CD8-positive, alpha-beta memory T cell (primary cell): ENCODE measurements around the gene ERP44. TPM values are rescaled to one million over a fixed set of nuclear protein-coding genes. Genes with fewer than 3 reads are reported as not detected.
A peak's percentile ranks its signal among the peaks of the same experiment; 100 is the strongest.

ENCODE experiments used
- CTCF ChIA-PET: fragments of 350-600 bp; sonication (Branson Sonifier 250); formaldehyde crosslinking; loops from one replicate; lab custom pipeline; 2021; ENCODE audit warnings: antibody characterized with exemption; lab: Charles Lee
- POLR2A ChIA-PET: fragments of 350-600 bp; sonication (Branson Sonifier 250); formaldehyde crosslinking; loops from one replicate; lab custom pipeline; 2021; ENCODE audit warnings: antibody characterized with exemption; lab: Charles Lee
- DNase-seq, 5 donors: peaks; one replicate each; pipeline versions ENCODE4 v3.0.0 to v3.0.0-alpha.2; 2020 to 2022; ENCODE audit warnings: mixed read lengths in 1 of 5
- H3K27ac ChIP-seq: one replicate; pipeline ENCODE4 v1.7.0; 2013; ENCODE audit warnings: low read depth, mild to moderate bottlenecking, low read length, moderate library complexity
- H3K27me3 ChIP-seq: 2 replicates; pipeline ENCODE4 v1.7.0; 2013; ENCODE audit warnings: low read length, mild to moderate bottlenecking; ENCODE audit not compliant: insufficient read depth, poor library complexity, severe bottlenecking
- H3K36me3 ChIP-seq: 2 replicates; pipeline ENCODE4 v1.7.0; 2013; ENCODE audit warnings: mild to moderate bottlenecking, low read length, moderate library complexity; ENCODE audit not compliant: insufficient read depth
- H3K4me1 ChIP-seq: 2 replicates; pipeline ENCODE4 v1.7.0; 2013; ENCODE audit warnings: mild to moderate bottlenecking, low read length, moderate library complexity; ENCODE audit not compliant: insufficient read depth
- H3K4me3 ChIP-seq: 2 replicates; pipeline ENCODE4 v1.7.0; 2013; ENCODE audit warnings: mild to moderate bottlenecking, low read length
- H3K9me3 ChIP-seq: 2 replicates; pipeline ENCODE4 v1.7.0; 2013; ENCODE audit warnings: mild to moderate bottlenecking, low read length
- H3K27ac Mint-ChIP-seq, 8 donors: one replicate each; pipeline ENCODE4 v1.8.0; 2020 to 2021; ENCODE audit warnings: mixed read lengths in 8 of 8, mild to moderate bottlenecking in 6 of 8, inconsistent platforms in 3 of 8, moderate library complexity in 3 of 8
- H3K27me3 Mint-ChIP-seq, 2 donors: one replicate each; pipeline ENCODE4 v1.8.0; 2020 to 2021; ENCODE audit warnings: mixed read lengths in 2 of 2, mild to moderate bottlenecking in 1 of 2, moderate library complexity in 1 of 2
- H3K36me3 Mint-ChIP-seq, 3 donors: one replicate each; pipeline ENCODE4 v1.8.0; 2020 to 2021; ENCODE audit warnings: mixed read lengths in 3 of 3, inconsistent platforms in 1 of 3, mild to moderate bottlenecking in 1 of 3
- H3K4me1 Mint-ChIP-seq, 3 donors: one replicate each; pipeline ENCODE4 v1.8.0; 2020 to 2021; ENCODE audit warnings: mixed read lengths in 3 of 3, inconsistent platforms in 1 of 3, mild to moderate bottlenecking in 1 of 3
- H3K4me3 Mint-ChIP-seq, 7 donors: one replicate each; pipeline ENCODE4 v1.8.0; 2020 to 2021; ENCODE audit warnings: mixed read lengths in 7 of 7, mild to moderate bottlenecking in 6 of 7, moderate library complexity in 4 of 7, inconsistent platforms in 2 of 7
- H3K9me3 Mint-ChIP-seq, 5 donors: one replicate each; pipeline ENCODE4 v1.8.0; 2020 to 2022; ENCODE audit warnings: mixed read lengths in 5 of 5, mild to moderate bottlenecking in 3 of 5, moderate library complexity in 2 of 5, inconsistent platforms in 1 of 5
- polyA plus RNA-seq: library from polyadenylated mRNA; unstranded; fragments of 300-500 nt; fragmentation: Illumina TruSeq; gene quantifications from one replicate; pipeline ENCODE4 v1.2.3, GENCODE V29; 2021
- total RNA-seq, 2 experiments: library from RNA; stranded (reverse); gene quantifications; one replicate each; pipeline ENCODE4 v1.2.3, GENCODE V29; 2021

The ERP44 gene
- total and polyA plus RNA-seq, 3 experiments from 2014 or later: 16.0 to 40.6 (median 16.8) TPM

- Mint-ChIP-seq H3K9me3 (no peaks in the 10 kb centered on the region), H3K27me3 (no peaks in the 10 kb centered on the region), H3K4me3 (no peak overlapping the region), H3K4me1 (peaks cover 13 to 32% (median 23%) of the 10 kb centered on the region in 3 donors), H3K27ac (no peak overlapping the region), H3K36me3 (peaks cover 4 to 45% (median 7%) of the 10 kb centered on the region in 3 donors)
- Histone ChIP-seq H3K27ac (no peak overlapping the region), H3K36me3 (peaks cover 13% of the 10 kb centered on the region), H3K4me3 (no peak overlapping the region), H3K27me3 (no peaks in the 10 kb centered on the region), H3K4me1 (no peaks in the 10 kb centered on the region), H3K9me3 (no peaks in the 10 kb centered on the region)
- CTCF ChIA-PET: interaction anchor here (0.8 kb wide), 1 partner anchor 83 kb away, joined by 3 read pairs; no protein-coding TSS in a partner anchor
- POLR2A ChIA-PET: no interaction called here
- DNase-seq: no peak
Observed at GRCh38 chr9:100111235-100111634, 12.4 kb upstream of the ERP44 start.

- Histone ChIP-seq H3K9me3 (no peaks in the 10 kb centered on the region), H3K4me1 (no peaks in the 10 kb centered on the region), H3K27me3 (no peaks in the 10 kb centered on the region), H3K4me3 (no peak overlapping the region), H3K36me3 (peaks cover 29% of the 10 kb centered on the region), H3K27ac (no peak overlapping the region)
- Mint-ChIP-seq H3K4me3 (no peak overlapping the region), H3K4me1 (peaks cover 10 to 29% (median 17%) of the 10 kb centered on the region in 3 donors), H3K27me3 (no peaks in the 10 kb centered on the region), H3K9me3 (no peaks in the 10 kb centered on the region), H3K27ac (peak overlapping the region in 1 of 8 donors; percentile 41), H3K36me3 (peaks cover 0 to 47% (median 3%) of the 10 kb centered on the region in 3 donors)
- DNase-seq: no peak
- POLR2A ChIA-PET: no interaction called here
- CTCF ChIA-PET: no interaction called here
Observed at GRCh38 chr9:100108559-100108958, 9.8 kb upstream of the ERP44 start.

- ChIA-PET CTCF (no interaction called here), POLR2A (no interaction called here)
- Mint-ChIP-seq H3K4me3 (no peak overlapping the region), H3K9me3 (no peaks in the 10 kb centered on the region), H3K4me1 (peaks cover 7 to 16% (median 8%) of the 10 kb centered on the region in 3 donors), H3K36me3 (peaks cover 0 to 40% (median 5%) of the 10 kb centered on the region in 3 donors), H3K27ac (no peak overlapping the region), H3K27me3 (no peaks in the 10 kb centered on the region)
- no peak for DNase-seq
- Histone ChIP-seq H3K9me3 (no peaks in the 10 kb centered on the region), H3K4me1 (no peaks in the 10 kb centered on the region), H3K27me3 (no peaks in the 10 kb centered on the region), H3K36me3 (peaks cover 29% of the 10 kb centered on the region), H3K27ac (no peak overlapping the region), H3K4me3 (no peak overlapping the region)
Observed at GRCh38 chr9:100106616-100107015, 7.8 kb upstream of the ERP44 start.

GRCh38 chr9:100105861-100106260, 7.1 kb upstream of the ERP44 start:
- Histone ChIP-seq H3K36me3 (peaks cover 29% of the 10 kb centered on the region), H3K27ac (no peak overlapping the region), H3K27me3 (no peaks in the 10 kb centered on the region), H3K4me3 (no peak overlapping the region), H3K4me1 (no peaks in the 10 kb centered on the region), H3K9me3 (no peaks in the 10 kb centered on the region)
- ChIA-PET CTCF (no interaction called here), POLR2A (no interaction called here)
- no peaks in the 10 kb centered on the region for H3K9me3 Mint-ChIP-seq
- H3K4me1 Mint-ChIP-seq: peaks cover 4 to 8% (median 8%) of the 10 kb centered on the region in 3 donors
- H3K4me3 Mint-ChIP-seq: no peak overlapping the region
- DNase-seq: no peak
- H3K36me3 Mint-ChIP-seq: peaks cover 0 to 37% (median 3%) of the 10 kb centered on the region in 3 donors
- H3K27ac Mint-ChIP-seq: no peak overlapping the region
- no peaks in the 10 kb centered on the region for H3K27me3 Mint-ChIP-seq

GRCh38 chr9:100104314-100104713, 5.5 kb upstream of the ERP44 start:
- Histone ChIP-seq H3K27me3 (no peaks in the 10 kb centered on the region), H3K9me3 (no peaks in the 10 kb centered on the region), H3K4me3 (no peak overlapping the region), H3K4me1 (peaks cover 9% of the 10 kb centered on the region), H3K27ac (no peak overlapping the region), H3K36me3 (peaks cover 29% of the 10 kb centered on the region)
- no peak overlapping the region for H3K4me3 Mint-ChIP-seq
- no peak for DNase-seq
- H3K4me1 Mint-ChIP-seq: peaks cover 13 to 19% (median 16%) of the 10 kb centered on the region in 3 donors
- POLR2A ChIA-PET: no interaction called here
- H3K36me3 Mint-ChIP-seq: peaks cover 0 to 30% (median 3%) of the 10 kb centered on the region in 3 donors
- no peaks in the 10 kb centered on the region for H3K9me3 Mint-ChIP-seq
- no peaks in the 10 kb centered on the region for H3K27me3 Mint-ChIP-seq
- CTCF ChIA-PET: no interaction called here
- H3K27ac Mint-ChIP-seq: no peak overlapping the region

- no peaks in the 10 kb centered on the region for H3K9me3 ChIP-seq
- CTCF ChIA-PET: no interaction called here
- Mint-ChIP-seq H3K27ac (peak overlapping the region in 1 of 8 donors; percentile 59), H3K4me1 (peaks cover 26 to 32% (median 28%) of the 10 kb centered on the region in 3 donors), H3K4me3 (peak overlapping the region in 1 of 7 donors; percentile 53), H3K36me3 (peaks cover 0 to 34% (median 3%) of the 10 kb centered on the region in 3 donors), H3K27me3 (no peaks in the 10 kb centered on the region), H3K9me3 (no peaks in the 10 kb centered on the region)
- peaks cover 20% of the 10 kb centered on the region for H3K36me3 ChIP-seq
- H3K27ac ChIP-seq: no peak overlapping the region
- POLR2A ChIA-PET: no interaction called here
- no peaks in the 10 kb centered on the region for H3K27me3 ChIP-seq
- H3K4me3 ChIP-seq: no peak overlapping the region
- no peak for DNase-seq
- peaks cover 25% of the 10 kb centered on the region for H3K4me1 ChIP-seq
Observed at GRCh38 chr9:100101608-100102007, 2.8 kb upstream of the ERP44 start.

- POLR2A ChIA-PET: interaction anchor here (1.1 kb wide), 1 partner anchor 13 kb away, joined by 4 read pairs; no protein-coding TSS in a partner anchor
- peaks cover 29% of the 10 kb centered on the region for H3K4me1 ChIP-seq
- H3K27ac Mint-ChIP-seq: peak overlapping the region; percentile 64 to 100 (median 98)
- peaks cover 7% of the 10 kb centered on the region for H3K36me3 ChIP-seq
- CTCF ChIA-PET: no interaction called here
- DNase-seq: no peak
- H3K27me3 ChIP-seq: no peaks in the 10 kb centered on the region
- peaks cover 38 to 46% (median 42%) of the 10 kb centered on the region in 3 donors for H3K4me1 Mint-ChIP-seq
- H3K4me3 Mint-ChIP-seq: peak overlapping the region; percentile 98 to 100 (median 100)
- H3K27ac ChIP-seq: peak overlapping the region; percentile 85
- H3K4me3 ChIP-seq: peak overlapping the region; percentile 94
- peaks cover 0 to 34% (median 3%) of the 10 kb centered on the region in 3 donors for H3K36me3 Mint-ChIP-seq
- H3K9me3 Mint-ChIP-seq: no peaks in the 10 kb centered on the region
- H3K9me3 ChIP-seq: no peaks in the 10 kb centered on the region
- H3K27me3 Mint-ChIP-seq: no peaks in the 10 kb centered on the region
Observed at GRCh38 chr9:100100146-100100667, 1.4 kb upstream of the ERP44 start.

- no peak for DNase-seq
- peaks cover 40 to 52% (median 47%) of the 10 kb centered on the region in 3 donors for H3K4me1 Mint-ChIP-seq
Observed at GRCh38 chr9:100099722-100100042, 882 bp upstream of the ERP44 start.

More at GRCh38 chr9:100099722-100100042, 882 bp upstream of the ERP44 start:
- Mint-ChIP-seq H3K9me3 (no peaks in the 10 kb centered on the region), H3K27ac (peak overlapping the region; percentile 87 to 100 (median 98)), H3K36me3 (peaks cover 0 to 32% (median 2%) of the 10 kb centered on the region in 3 donors), H3K27me3 (no peaks in the 10 kb centered on the region), H3K4me3 (peak overlapping the region; percentile 98 to 100 (median 100))
- Histone ChIP-seq H3K36me3 (peaks cover 6% of the 10 kb centered on the region), H3K4me1 (peaks cover 29% of the 10 kb centered on the region), H3K4me3 (peak overlapping the region; percentile 94), H3K27me3 (no peaks in the 10 kb centered on the region), H3K9me3 (no peaks in the 10 kb centered on the region), H3K27ac (peak overlapping the region; percentile 85)
- POLR2A ChIA-PET: interaction anchor here (1.1 kb wide), 1 partner anchor 12 kb away, joined by 4 read pairs; no protein-coding TSS in a partner anchor
- CTCF ChIA-PET: no interaction called here
